ENCODE data around the gene PLXNA2. TPM values are rescaled to one million over a fixed set of nuclear protein-coding genes. Genes with fewer than 3 reads are reported as not detected.

PLXNA2 gene
- total RNA-seq, 1 experiment from 2014 or later: 0.06 TPM

- Histone ChIP-seq H3K4me1 (ENCODE audit: insufficient read depth, low read length, poor library complexity, severe bottlenecking) (no peaks in the 10 kb centered on the region), H3K27me3 (replicated peaks; ENCODE audit: insufficient read depth, low read depth, low read length, poor library complexity) (no peaks in the 10 kb centered on the region), H3K36me3 (ENCODE audit: insufficient read depth, low read length, poor library complexity, severe bottlenecking) (no peaks in the 10 kb centered on the region), H3K9me3 (ENCODE audit: low read depth, low read length, poor library complexity, severe bottlenecking) (no peaks in the 10 kb centered on the region), H3K4me3 (ENCODE audit: low read depth, low read length, poor library complexity, severe bottlenecking) (no peak overlapping the region), H3K27ac (ENCODE audit: low read depth, low read length, poor library complexity, severe bottlenecking) (no peak overlapping the region)
- ChIA-PET CTCF (no interaction called here), POLR2A (ENCODE audit: low non-redundant PET) (no interaction called here)
- TF ChIP-seq CTCF (conservative IDR thresholded peaks at IDR 0.05; ENCODE audit: low read depth, low read length) (no peak), EZH2 (IDR thresholded peaks at IDR 0.05; ENCODE audit: borderline replicate concordance, low read depth, low read length, poor library complexity, severe bottlenecking) (no peak)
- BruUV-seq (replicated peaks): no TSS peak
- DNase-seq (ENCODE audit: low spot score): no peak
- intact Hi-C loops (cut with micrococcal nuclease; ENCODE audit: unreplicated experiment): loop anchor here (5.0 kb wide), 1 partner anchor 1443 kb away; no protein-coding TSS in a partner anchor
Observed at GRCh38 chr1:208149213-208149612, 95.0 kb downstream of the PLXNA2 start.

- Histone ChIP-seq H3K9me3 (ENCODE audit: low read depth, low read length, poor library complexity, severe bottlenecking) (no peaks in the 10 kb centered on the region), H3K36me3 (ENCODE audit: insufficient read depth, low read length, poor library complexity, severe bottlenecking) (no peaks in the 10 kb centered on the region), H3K4me1 (ENCODE audit: insufficient read depth, low read length, poor library complexity, severe bottlenecking) (no peaks in the 10 kb centered on the region), H3K27me3 (replicated peaks; ENCODE audit: insufficient read depth, low read depth, low read length, poor library complexity) (no peaks in the 10 kb centered on the region), H3K4me3 (ENCODE audit: low read depth, low read length, poor library complexity, severe bottlenecking) (no peak overlapping the region), H3K27ac (ENCODE audit: low read depth, low read length, poor library complexity, severe bottlenecking) (no peak overlapping the region)
- no TSS peak for BruUV-seq (replicated peaks)
- ChIA-PET POLR2A (ENCODE audit: low non-redundant PET) (no interaction called here), CTCF (no interaction called here)
- no peak for DNase-seq (ENCODE audit: low spot score)
- intact Hi-C loops (cut with micrococcal nuclease; ENCODE audit: unreplicated experiment): loop anchor here (5.0 kb wide), 1 partner anchor 1444 kb away; no protein-coding TSS in a partner anchor
- no peak for TF ChIP-seq EZH2 (IDR thresholded peaks at IDR 0.05; ENCODE audit: borderline replicate concordance, low read depth, low read length, poor library complexity, severe bottlenecking)
- TF ChIP-seq CTCF (conservative IDR thresholded peaks at IDR 0.05; ENCODE audit: low read depth, low read length): no peak
Observed at GRCh38 chr1:208148380-208148779, 95.8 kb downstream of the PLXNA2 start.

- no TSS peak for BruUV-seq (replicated peaks)
- Histone ChIP-seq H3K27ac (ENCODE audit: low read depth, low read length, poor library complexity, severe bottlenecking) (no peak overlapping the region), H3K4me1 (ENCODE audit: insufficient read depth, low read length, poor library complexity, severe bottlenecking) (no peaks in the 10 kb centered on the region), H3K9me3 (ENCODE audit: low read depth, low read length, poor library complexity, severe bottlenecking) (no peaks in the 10 kb centered on the region), H3K36me3 (ENCODE audit: insufficient read depth, low read length, poor library complexity, severe bottlenecking) (no peaks in the 10 kb centered on the region), H3K27me3 (replicated peaks; ENCODE audit: insufficient read depth, low read depth, low read length, poor library complexity) (no peaks in the 10 kb centered on the region), H3K4me3 (ENCODE audit: low read depth, low read length, poor library complexity, severe bottlenecking) (no peak overlapping the region)
- ChIA-PET CTCF (no interaction called here), POLR2A (ENCODE audit: low non-redundant PET) (no interaction called here)
- intact Hi-C loops (cut with micrococcal nuclease; ENCODE audit: unreplicated experiment): loop anchor here (5.0 kb wide), 1 partner anchor 1446 kb away; no protein-coding TSS in a partner anchor
- TF ChIP-seq EZH2 (IDR thresholded peaks at IDR 0.05; ENCODE audit: borderline replicate concordance, low read depth, low read length, poor library complexity, severe bottlenecking): no peak
- TF ChIP-seq CTCF (conservative IDR thresholded peaks at IDR 0.05; ENCODE audit: low read depth, low read length): no peak
- no peak for DNase-seq (ENCODE audit: low spot score)
Observed at GRCh38 chr1:208146650-208147049, 97.5 kb downstream of the PLXNA2 start.
